ENCODE measurements around the gene ARHGEF3.

The ARHGEF3 gene

GRCh38 chr3:56801662-56802377 lies at the start of gene ARHGEF3:
Gene ARHGEF3, minus strand, starts transcription at chr3:56801949. Its CDS starts 151 bp downstream, at chr3:56801798.
- peak; percentile 91 for DNase-seq (ENCODE audit: low read depth)
- H3K4me3 ChIP-seq (ENCODE audit: low read length) = peak within 1 kb of the TSS; percentile 72
- peak; percentile 53 for TF ChIP-seq CTCF (IDR thresholded peaks at IDR 0.05; ENCODE audit: insufficient read depth, low read depth, low read length, missing control alignments)

- no peak for TF ChIP-seq CTCF (IDR thresholded peaks at IDR 0.05; ENCODE audit: insufficient read depth, low read depth, low read length, missing control alignments)
- no peak overlapping the region for H3K4me3 ChIP-seq (ENCODE audit: low read length)
- DNase-seq (ENCODE audit: low read depth) = no peak
Measured at GRCh38 chr3:56849698-56850097, 47.9 kb upstream of the ARHGEF3 start.

GRCh38 chr3:56845505-56845904 lies 43.8 kb upstream of the ARHGEF3 start:
- TF ChIP-seq CTCF (IDR thresholded peaks at IDR 0.05; ENCODE audit: insufficient read depth, low read depth, low read length, missing control alignments) = no peak
- no peak overlapping the region for H3K4me3 ChIP-seq (ENCODE audit: low read length)
- DNase-seq (ENCODE audit: low read depth) = no peak

GRCh38 chr3:56844536-56844935 lies 42.8 kb upstream of the ARHGEF3 start:
- DNase-seq (ENCODE audit: low read depth) = no peak
- TF ChIP-seq CTCF (IDR thresholded peaks at IDR 0.05; ENCODE audit: insufficient read depth, low read depth, low read length, missing control alignments) = no peak
- H3K4me3 ChIP-seq (ENCODE audit: low read length) = no peak overlapping the region

- TF ChIP-seq CTCF (IDR thresholded peaks at IDR 0.05; ENCODE audit: insufficient read depth, low read depth, low read length, missing control alignments) = no peak
- peak; percentile 98 for DNase-seq (ENCODE audit: low read depth)
- no peak overlapping the region for H3K4me3 ChIP-seq (ENCODE audit: low read length)
Measured at GRCh38 chr3:56839784-56840715, 38.3 kb upstream of the ARHGEF3 start.

GRCh38 chr3:56838448-56838847 lies 36.7 kb upstream of the ARHGEF3 start:
- no peak overlapping the region for H3K4me3 ChIP-seq (ENCODE audit: low read length)
- no peak for DNase-seq (ENCODE audit: low read depth)
- no peak for TF ChIP-seq CTCF (IDR thresholded peaks at IDR 0.05; ENCODE audit: insufficient read depth, low read depth, low read length, missing control alignments)
